Mucosa of stomach (tissue), 1 donor: ENCODE results near the gene OPCML.

Experiments used
- H3K27me3 ChIP-seq: one replicate; pipeline ENCODE4 v1.7.0; 2013; ENCODE audit warnings: mild to moderate bottlenecking, low read length; ENCODE audit not compliant: control insufficient read depth, insufficient read depth
- H3K36me3 ChIP-seq: one replicate; pipeline ENCODE4 v1.7.0; 2013; ENCODE audit warnings: low read length; ENCODE audit not compliant: control insufficient read depth, insufficient read depth
- H3K4me1 ChIP-seq: one replicate; pipeline ENCODE4 v1.7.0; 2013; ENCODE audit warnings: mild to moderate bottlenecking, low read length; ENCODE audit not compliant: control insufficient read depth, insufficient read depth
- H3K4me3 ChIP-seq: one replicate; pipeline ENCODE4 v1.7.0; 2013; ENCODE audit warnings: low read length
- H3K9ac ChIP-seq: one replicate; pipeline ENCODE4 v1.7.0; 2013; ENCODE audit warnings: mild to moderate bottlenecking, low read length, moderate library complexity
- H3K9me3 ChIP-seq: one replicate; pipeline ENCODE4 v1.7.0; 2013; ENCODE audit warnings: mild to moderate bottlenecking, low read length, moderate library complexity; ENCODE audit not compliant: control insufficient read depth
- donor health status: Pancreatic carcinoma.

OPCML gene

GRCh38 chr11:132576706-132577105 is 955.6 kb downstream of the OPCML start:
- H3K9me3 ChIP-seq, result no peaks in the 10 kb centered on the region
- no peak overlapping the region for H3K9ac ChIP-seq
- H3K36me3 ChIP-seq, result no peaks in the 10 kb centered on the region
- no peaks in the 10 kb centered on the region for H3K27me3 ChIP-seq
- H3K4me3 ChIP-seq, result no peak overlapping the region
- no peaks in the 10 kb centered on the region for H3K4me1 ChIP-seq

DNA sequence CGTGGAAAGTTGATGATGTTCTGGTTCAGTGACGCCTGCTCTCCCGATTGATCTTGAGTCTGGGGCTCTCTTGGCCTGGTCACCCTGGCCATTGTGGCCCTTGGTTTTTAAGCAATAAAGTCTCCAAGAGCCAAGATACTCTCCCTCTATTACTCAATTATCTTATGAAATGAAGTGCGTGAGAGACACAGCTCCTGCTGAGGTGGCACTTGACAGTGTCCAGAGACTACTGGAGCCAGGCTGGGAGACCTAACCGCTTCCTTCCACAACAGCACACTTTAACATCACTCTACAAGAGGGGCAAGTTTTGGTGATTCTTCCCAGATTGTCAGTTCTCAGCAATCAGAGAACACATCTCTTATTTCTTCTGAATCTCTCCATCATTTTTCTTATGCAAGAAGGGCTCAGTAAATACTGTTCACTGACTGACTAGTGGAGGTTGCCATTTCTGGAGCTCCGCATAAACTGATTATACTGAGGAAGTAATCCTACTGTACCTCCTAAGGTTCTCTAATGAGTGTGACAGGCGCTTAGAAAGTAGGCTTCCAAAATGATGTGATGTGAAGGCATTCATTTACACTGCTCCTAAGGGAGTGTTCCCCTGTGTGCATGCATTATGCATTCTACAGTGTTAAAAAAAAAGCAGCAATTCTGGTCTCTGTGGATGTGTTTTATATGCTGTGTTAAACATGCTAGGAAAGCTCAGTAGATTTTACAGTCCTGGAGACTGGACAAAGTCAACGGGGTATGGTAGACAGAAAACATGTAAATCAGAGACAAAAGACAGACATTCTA is 968.0 kb downstream of the OPCML start:
- Histone ChIP-seq H3K27me3 (no peaks in the 10 kb centered on the region), H3K36me3 (no peaks in the 10 kb centered on the region), H3K4me3 (no peak overlapping the region), H3K4me1 (no peaks in the 10 kb centered on the region), H3K9ac (no peak overlapping the region), H3K9me3 (no peaks in the 10 kb centered on the region)

DNA sequence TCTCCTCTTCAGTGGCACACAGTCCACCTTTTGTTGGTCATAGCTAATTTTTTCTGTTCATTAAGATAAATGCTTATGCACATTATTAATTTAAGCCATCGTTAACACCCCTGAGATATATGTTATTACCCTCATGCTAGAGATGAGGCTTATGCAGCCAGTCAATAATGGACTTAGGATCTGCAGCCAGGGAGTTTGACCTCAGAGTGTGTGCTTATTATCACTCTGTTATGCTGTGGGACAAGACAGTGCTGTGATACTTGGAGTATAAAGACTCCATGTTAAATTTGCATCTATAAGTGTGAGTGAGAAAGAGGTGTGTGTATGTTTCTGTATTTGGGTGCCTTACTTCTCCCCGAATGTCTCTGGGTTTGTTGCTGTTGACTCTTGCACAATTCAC is 969.3 kb downstream of the OPCML start:
- Histone ChIP-seq H3K4me3 (no peak overlapping the region), H3K27me3 (no peaks in the 10 kb centered on the region), H3K9me3 (no peaks in the 10 kb centered on the region), H3K4me1 (no peaks in the 10 kb centered on the region), H3K36me3 (no peaks in the 10 kb centered on the region), H3K9ac (no peak overlapping the region)

GRCh38 chr11:132561937-132562336 is 970.4 kb downstream of the OPCML start:
- Histone ChIP-seq H3K27me3 (no peaks in the 10 kb centered on the region), H3K4me1 (no peaks in the 10 kb centered on the region), H3K4me3 (no peak overlapping the region), H3K9ac (no peak overlapping the region), H3K36me3 (no peaks in the 10 kb centered on the region), H3K9me3 (no peaks in the 10 kb centered on the region)

DNA sequence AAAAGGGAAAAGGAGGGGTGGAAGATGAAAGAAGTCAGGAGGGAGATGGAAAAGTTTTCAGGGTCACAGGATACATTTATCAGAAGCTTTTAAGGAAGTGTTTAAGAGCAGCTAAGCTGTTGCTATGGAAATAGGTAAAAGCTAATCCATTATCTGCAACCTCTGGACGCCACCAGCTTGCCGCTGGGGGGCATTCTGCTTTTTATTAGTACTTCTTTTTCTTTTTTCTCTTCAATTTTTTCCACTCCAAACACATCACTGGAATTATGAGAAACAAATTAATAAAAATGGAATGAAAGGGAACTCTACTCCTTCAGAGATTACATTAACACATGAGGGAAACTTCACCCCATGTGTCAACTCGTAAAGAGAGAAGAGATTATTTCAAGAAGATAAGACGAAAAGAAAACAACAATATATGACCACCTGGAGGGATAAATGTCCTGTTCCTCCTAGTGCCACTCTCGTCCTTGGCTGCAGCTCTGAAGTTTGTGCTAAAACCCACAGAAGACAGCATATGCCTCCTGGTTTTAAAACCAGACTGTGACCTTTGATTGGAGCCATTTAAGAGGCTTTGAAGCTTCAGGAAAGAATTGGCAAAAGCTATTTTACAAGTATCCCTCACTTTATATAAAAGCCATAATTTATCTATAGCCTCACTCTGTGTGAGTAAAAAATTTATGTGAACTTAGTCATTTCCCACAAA is 972.8 kb downstream of the OPCML start:
- Histone ChIP-seq H3K27me3 (no peaks in the 10 kb centered on the region), H3K9ac (no peak overlapping the region), H3K9me3 (no peaks in the 10 kb centered on the region), H3K4me3 (no peak overlapping the region), H3K36me3 (no peaks in the 10 kb centered on the region), H3K4me1 (no peaks in the 10 kb centered on the region)

- no peak overlapping the region for H3K4me3 ChIP-seq
- H3K9ac ChIP-seq, result no peak overlapping the region
- no peaks in the 10 kb centered on the region for H3K27me3 ChIP-seq
- no peaks in the 10 kb centered on the region for H3K9me3 ChIP-seq
- H3K36me3 ChIP-seq, result no peaks in the 10 kb centered on the region
- H3K4me1 ChIP-seq, result no peaks in the 10 kb centered on the region
Measured at GRCh38 chr11:132556316-132556715, 976.0 kb downstream of the OPCML start.

GRCh38 chr11:132555617-132556016 is 976.7 kb downstream of the OPCML start:
- no peak overlapping the region for H3K4me3 ChIP-seq
- no peak overlapping the region for H3K9ac ChIP-seq
- no peaks in the 10 kb centered on the region for H3K9me3 ChIP-seq
- H3K27me3 ChIP-seq, result no peaks in the 10 kb centered on the region
- no peaks in the 10 kb centered on the region for H3K4me1 ChIP-seq
- H3K36me3 ChIP-seq, result no peaks in the 10 kb centered on the region

- Histone ChIP-seq H3K36me3 (no peaks in the 10 kb centered on the region), H3K4me1 (no peaks in the 10 kb centered on the region), H3K4me3 (no peak overlapping the region), H3K9me3 (no peaks in the 10 kb centered on the region), H3K27me3 (no peaks in the 10 kb centered on the region), H3K9ac (no peak overlapping the region)
Measured at GRCh38 chr11:132551016-132551415, 981.3 kb downstream of the OPCML start.

- no peaks in the 10 kb centered on the region for H3K27me3 ChIP-seq
- no peaks in the 10 kb centered on the region for H3K36me3 ChIP-seq
- H3K9me3 ChIP-seq, result no peaks in the 10 kb centered on the region
- no peaks in the 10 kb centered on the region for H3K4me1 ChIP-seq
- H3K9ac ChIP-seq, result no peak overlapping the region
- H3K4me3 ChIP-seq, result no peak overlapping the region
Measured at GRCh38 chr11:132549561-132549960, 982.7 kb downstream of the OPCML start.

- H3K36me3 ChIP-seq, result no peaks in the 10 kb centered on the region
- no peaks in the 10 kb centered on the region for H3K4me1 ChIP-seq
- H3K4me3 ChIP-seq, result no peak overlapping the region
Measured at GRCh38 chr11:132549001-132549400, 983.3 kb downstream of the OPCML start.

DNA sequence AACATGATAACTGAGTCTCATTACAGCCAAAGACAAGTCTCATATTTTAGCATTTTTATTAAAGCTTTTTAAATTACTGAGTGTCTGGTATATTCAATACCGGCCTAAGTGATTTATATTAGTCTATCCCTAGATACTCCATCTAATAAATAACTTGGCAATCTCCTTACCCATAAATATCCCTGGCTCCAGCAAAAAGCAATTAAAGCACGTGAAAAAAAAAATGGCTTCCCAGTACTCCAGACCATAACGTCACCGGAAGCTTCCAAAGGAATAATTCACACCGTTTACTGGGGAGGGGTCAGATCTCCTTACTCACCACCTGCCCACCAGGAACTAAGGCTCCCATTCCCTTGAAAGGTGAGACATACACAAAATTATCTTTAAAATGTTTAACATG is 988.3 kb downstream of the OPCML start:
- no peak overlapping the region for H3K9ac ChIP-seq
- H3K4me1 ChIP-seq, result no peaks in the 10 kb centered on the region
- no peaks in the 10 kb centered on the region for H3K27me3 ChIP-seq
- no peaks in the 10 kb centered on the region for H3K9me3 ChIP-seq
- no peak overlapping the region for H3K4me3 ChIP-seq
- no peaks in the 10 kb centered on the region for H3K36me3 ChIP-seq

More at GRCh38 chr11:132549001-132549400, 983.3 kb downstream of the OPCML start:
- no peaks in the 10 kb centered on the region for H3K27me3 ChIP-seq
- H3K9me3 ChIP-seq, result no peaks in the 10 kb centered on the region
- H3K9ac ChIP-seq, result no peak overlapping the region

DNA sequence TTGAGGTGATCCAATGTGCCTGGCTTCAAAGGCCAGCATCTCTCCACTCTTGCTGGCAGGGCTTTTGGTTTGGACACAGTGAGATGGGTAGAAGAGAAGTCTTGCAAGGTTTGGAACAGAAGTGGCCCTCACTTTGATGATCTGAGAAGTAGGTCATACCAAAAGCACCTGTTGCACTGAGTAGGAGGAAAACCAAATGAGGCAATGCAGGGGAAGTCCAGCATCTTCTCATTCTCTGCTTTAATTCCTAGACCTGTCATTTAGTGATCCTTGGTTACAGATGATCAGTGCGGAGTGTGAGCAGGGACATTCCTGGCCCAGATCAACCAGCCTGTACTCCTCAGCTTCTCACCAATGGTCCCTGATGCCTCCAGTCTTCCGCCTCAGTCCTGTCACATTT is 990.5 kb downstream of the OPCML start:
- no peaks in the 10 kb centered on the region for H3K4me1 ChIP-seq
- H3K9me3 ChIP-seq, result no peaks in the 10 kb centered on the region
- H3K9ac ChIP-seq, result no peak overlapping the region
- H3K27me3 ChIP-seq, result no peaks in the 10 kb centered on the region
- no peak overlapping the region for H3K4me3 ChIP-seq
- H3K36me3 ChIP-seq, result no peaks in the 10 kb centered on the region
